ENCODE measurements around the gene IRF2BP1.

Gene IRF2BP1

DNA sequence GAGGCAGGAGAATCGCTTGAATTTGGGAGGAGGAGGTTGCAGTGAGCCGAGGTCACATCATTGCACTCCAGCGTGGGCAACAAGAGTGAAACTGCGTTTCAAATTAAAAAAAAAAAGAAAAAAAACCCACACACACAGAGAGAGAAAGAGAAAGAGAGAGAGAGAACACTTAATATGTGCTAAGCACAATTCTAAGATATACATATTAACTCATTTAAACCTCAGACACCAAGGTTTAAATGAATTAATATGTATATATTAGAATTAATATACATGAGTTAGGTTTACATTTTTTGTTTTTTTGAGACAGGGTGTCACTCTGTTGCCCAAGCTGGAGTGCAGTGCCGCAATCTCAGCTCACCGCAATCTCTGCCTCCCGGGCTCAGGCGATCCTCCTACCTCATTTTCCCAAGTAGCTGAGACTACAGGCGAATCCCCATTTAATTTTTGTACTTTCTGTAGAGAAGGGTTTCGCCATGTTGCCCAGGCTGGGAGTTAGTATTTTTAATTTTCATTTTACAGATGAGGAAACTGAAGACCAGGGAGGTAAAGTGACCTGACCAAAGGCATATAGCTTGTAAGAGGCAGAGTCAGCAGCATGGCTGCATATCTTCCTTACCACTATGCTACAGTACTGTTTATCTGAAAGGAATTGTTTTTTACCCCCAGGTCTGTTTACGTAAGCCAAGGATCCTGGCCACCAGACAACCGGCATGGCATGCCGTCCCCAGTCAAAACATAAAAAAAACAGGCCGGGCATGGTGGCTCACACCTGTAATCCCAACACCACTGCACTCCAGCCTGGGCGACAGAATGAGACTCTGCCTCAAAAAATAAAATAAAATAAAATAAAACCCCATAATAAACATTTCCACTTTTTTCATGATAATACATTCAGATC, 25.3 kb downstream of the IRF2BP1 start:
- DNase-seq (ENCODE audit: low read depth), result no peak

DNA sequence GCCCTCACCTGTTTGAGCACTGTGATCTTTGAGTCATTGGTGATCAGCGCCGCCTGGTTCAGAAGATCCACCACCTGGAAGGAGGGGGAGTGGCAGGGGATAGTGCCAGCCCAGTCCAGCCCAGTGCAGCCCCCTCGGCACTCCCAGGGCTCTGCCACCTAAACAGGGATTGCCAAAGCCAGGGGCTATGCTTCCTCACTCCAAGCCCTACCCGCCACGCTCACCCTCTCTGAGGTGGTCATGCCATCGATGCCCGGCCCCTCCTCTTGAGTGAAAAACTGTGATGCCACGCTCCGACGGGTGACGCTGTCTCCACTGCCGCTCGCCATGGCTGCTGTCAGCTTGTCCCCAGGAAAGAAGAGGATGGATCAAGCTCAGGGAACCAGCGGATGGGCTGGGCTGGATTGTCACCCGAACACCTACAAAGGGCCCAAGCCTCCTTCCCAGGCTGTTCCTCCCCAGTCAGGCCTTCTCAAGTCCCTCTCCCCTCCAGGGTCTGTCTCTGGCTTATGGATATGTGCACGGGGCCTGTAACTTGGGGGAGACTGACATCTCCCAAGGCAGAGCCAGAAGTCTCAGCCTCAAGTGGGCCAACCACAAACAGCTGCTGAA, 31.7 kb downstream of the IRF2BP1 start:
- no peak for DNase-seq (ENCODE audit: low read depth)

GRCh38 chr19:45852983-45853382, 33.0 kb downstream of the IRF2BP1 start:
- no peak for DNase-seq (ENCODE audit: low read depth)

GRCh38 chr19:45852145-45852750, 33.7 kb downstream of the IRF2BP1 start:
- DNase-seq (ENCODE audit: low read depth), result no peak

DNA sequence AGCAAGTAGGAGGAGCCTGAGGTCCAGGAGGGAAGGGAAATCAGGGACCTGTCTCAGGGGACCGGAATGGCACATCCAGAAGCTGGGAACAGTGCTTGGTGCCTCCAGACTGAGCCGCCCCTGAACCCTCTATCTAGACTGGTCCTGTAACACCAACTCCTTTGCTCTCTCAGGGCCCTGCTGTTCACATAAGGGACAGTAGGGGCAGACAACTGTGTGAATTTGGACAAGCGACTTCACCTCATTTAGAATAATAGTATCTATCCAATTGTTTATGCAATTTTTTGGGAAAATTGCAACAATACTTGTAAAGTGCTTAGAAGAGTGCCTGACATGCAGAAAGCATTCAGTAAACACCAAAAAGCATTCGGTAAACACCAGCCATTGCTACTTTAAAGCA, 37.0 kb downstream of the IRF2BP1 start:
- no peak for DNase-seq (ENCODE audit: low read depth)

- no peak for DNase-seq (ENCODE audit: low read depth)
Measured at GRCh38 chr19:45847663-45848062, 38.3 kb downstream of the IRF2BP1 start.

DNA sequence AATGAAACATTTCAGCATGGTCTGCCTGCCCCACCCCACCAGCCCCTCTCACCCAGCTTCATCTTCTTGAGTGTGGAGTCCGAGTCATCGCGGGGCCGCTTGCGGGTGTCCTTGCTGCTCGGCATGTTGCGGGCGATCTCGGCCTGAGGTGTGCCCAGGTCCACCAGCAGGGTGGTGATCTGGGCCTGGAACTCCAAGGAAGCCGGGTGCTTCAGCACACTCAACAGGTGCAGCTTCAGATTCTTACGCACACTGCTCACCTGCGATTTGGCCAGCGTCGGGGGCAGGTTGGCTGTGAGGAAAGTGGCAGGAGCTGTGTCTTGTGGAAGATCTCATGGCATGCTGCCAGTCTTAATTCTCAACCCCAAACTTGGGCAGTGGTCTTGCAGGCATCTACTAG, 43.7 kb downstream of the IRF2BP1 start:
- DNase-seq (ENCODE audit: low read depth), result no peak

- DNase-seq (ENCODE audit: low read depth), result no peak
Measured at GRCh38 chr19:45834970-45835369, 51.0 kb downstream of the IRF2BP1 start.
